ENCODE data around the gene MUC21.
A peak's percentile ranks its signal among the peaks of the same experiment; 100 is the strongest.
"Not testable (repeated sequence)": the region's sequence is repeated elsewhere in the genome, so short reads cannot be mapped to it uniquely, and the experiment has no call there.

MUC21 gene

GRCh38 chr6:30954631-30955366 is 28.7 kb upstream of the MUC21 start:
- Histone ChIP-seq H3K36me3 (ENCODE audit: control insufficient read depth, insufficient read depth, low read length) (no peaks in the 10 kb centered on the region), H3K9ac (ENCODE audit: low read length) (no peak overlapping the region), H3K27me3 (ENCODE audit: control insufficient read depth, insufficient read depth, low read length) (peaks cover 12% of the 10 kb centered on the region), H3K27ac (ENCODE audit: low read depth, low read length) (no peak overlapping the region), H3K4me1 (ENCODE audit: control insufficient read depth, insufficient read depth, low read length) (peaks cover 4% of the 10 kb centered on the region), H3K4me3 (ENCODE audit: low read length) (peak overlapping the region; percentile 60)

GRCh38 chr6:30955367-30956042 is 28.0 kb upstream of the MUC21 start:
- Histone ChIP-seq H3K4me1 (ENCODE audit: control insufficient read depth, insufficient read depth, low read length) (peaks cover 4% of the 10 kb centered on the region), H3K27ac (ENCODE audit: low read depth, low read length) (no peak overlapping the region), H3K27me3 (ENCODE audit: control insufficient read depth, insufficient read depth, low read length) (peaks cover 12% of the 10 kb centered on the region), H3K4me3 (ENCODE audit: low read length) (peak overlapping the region; percentile 60), H3K9ac (ENCODE audit: low read length) (no peak overlapping the region), H3K36me3 (ENCODE audit: control insufficient read depth, insufficient read depth, low read length) (no peaks in the 10 kb centered on the region)

- H3K4me1 ChIP-seq (ENCODE audit: control insufficient read depth, insufficient read depth, low read length) = peaks cover 4% of the 10 kb centered on the region
- no peak overlapping the region for H3K9ac ChIP-seq (ENCODE audit: low read length)
- no peak overlapping the region for H3K27ac ChIP-seq (ENCODE audit: low read depth, low read length)
- H3K4me3 ChIP-seq (ENCODE audit: low read length) = no peak overlapping the region
- no peaks in the 10 kb centered on the region for H3K36me3 ChIP-seq (ENCODE audit: control insufficient read depth, insufficient read depth, low read length)
- peaks cover 9% of the 10 kb centered on the region for H3K27me3 ChIP-seq (ENCODE audit: control insufficient read depth, insufficient read depth, low read length)
Observed at GRCh38 chr6:30957716-30958115, 25.8 kb upstream of the MUC21 start.

GRCh38 chr6:30960907-30961673 is 22.4 kb upstream of the MUC21 start:
- Histone ChIP-seq H3K27ac (ENCODE audit: low read depth, low read length) (no peak overlapping the region), H3K36me3 (ENCODE audit: control insufficient read depth, insufficient read depth, low read length) (no peaks in the 10 kb centered on the region), H3K4me3 (ENCODE audit: low read length) (no peak overlapping the region), H3K27me3 (ENCODE audit: control insufficient read depth, insufficient read depth, low read length) (peaks cover 11% of the 10 kb centered on the region), H3K4me1 (ENCODE audit: control insufficient read depth, insufficient read depth, low read length) (no peaks in the 10 kb centered on the region), H3K9ac (ENCODE audit: low read length) (no peak overlapping the region)

- no peaks in the 10 kb centered on the region for H3K4me1 ChIP-seq (ENCODE audit: control insufficient read depth, insufficient read depth, low read length)
- H3K36me3 ChIP-seq (ENCODE audit: control insufficient read depth, insufficient read depth, low read length) = no peaks in the 10 kb centered on the region
- no peak overlapping the region for H3K27ac ChIP-seq (ENCODE audit: low read depth, low read length)
- no peak overlapping the region for H3K4me3 ChIP-seq (ENCODE audit: low read length)
- H3K27me3 ChIP-seq (ENCODE audit: control insufficient read depth, insufficient read depth, low read length) = peaks cover 5% of the 10 kb centered on the region
- H3K9ac ChIP-seq (ENCODE audit: low read length) = no peak overlapping the region
Observed at GRCh38 chr6:30962716-30963115, 20.8 kb upstream of the MUC21 start.

- no peaks in the 10 kb centered on the region for H3K4me1 ChIP-seq (ENCODE audit: control insufficient read depth, insufficient read depth, low read length)
- H3K9ac ChIP-seq (ENCODE audit: low read length) = no peak overlapping the region
- H3K4me3 ChIP-seq (ENCODE audit: low read length) = no peak overlapping the region
- no peak overlapping the region for H3K27ac ChIP-seq (ENCODE audit: low read depth, low read length)
- H3K36me3 ChIP-seq (ENCODE audit: control insufficient read depth, insufficient read depth, low read length) = no peaks in the 10 kb centered on the region
- peaks cover 3% of the 10 kb centered on the region for H3K27me3 ChIP-seq (ENCODE audit: control insufficient read depth, insufficient read depth, low read length)
Observed at GRCh38 chr6:30963641-30964040, 19.9 kb upstream of the MUC21 start.

GRCh38 chr6:30964075-30964474 is 19.4 kb upstream of the MUC21 start:
- Histone ChIP-seq H3K4me1 (ENCODE audit: control insufficient read depth, insufficient read depth, low read length) (no peaks in the 10 kb centered on the region), H3K4me3 (ENCODE audit: low read length) (no peak overlapping the region), H3K36me3 (ENCODE audit: control insufficient read depth, insufficient read depth, low read length) (no peaks in the 10 kb centered on the region), H3K27ac (ENCODE audit: low read depth, low read length) (no peak overlapping the region), H3K9ac (ENCODE audit: low read length) (no peak overlapping the region), H3K27me3 (ENCODE audit: control insufficient read depth, insufficient read depth, low read length) (peaks cover 3% of the 10 kb centered on the region)

GRCh38 chr6:30965140-30965601 is 18.3 kb upstream of the MUC21 start:
- Histone ChIP-seq H3K4me3 (ENCODE audit: low read length) (no peak overlapping the region), H3K27me3 (ENCODE audit: control insufficient read depth, insufficient read depth, low read length) (peaks cover 3% of the 10 kb centered on the region), H3K4me1 (ENCODE audit: control insufficient read depth, insufficient read depth, low read length) (no peaks in the 10 kb centered on the region), H3K9ac (ENCODE audit: low read length) (no peak overlapping the region), H3K27ac (ENCODE audit: low read depth, low read length) (no peak overlapping the region), H3K36me3 (ENCODE audit: control insufficient read depth, insufficient read depth, low read length) (no peaks in the 10 kb centered on the region)

- no peak overlapping the region for H3K27ac ChIP-seq (ENCODE audit: low read depth, low read length)
- H3K27me3 ChIP-seq (ENCODE audit: control insufficient read depth, insufficient read depth, low read length) = peaks cover 3% of the 10 kb centered on the region
- no peak overlapping the region for H3K4me3 ChIP-seq (ENCODE audit: low read length)
- no peaks in the 10 kb centered on the region for H3K36me3 ChIP-seq (ENCODE audit: control insufficient read depth, insufficient read depth, low read length)
- H3K4me1 ChIP-seq (ENCODE audit: control insufficient read depth, insufficient read depth, low read length) = no peaks in the 10 kb centered on the region
- H3K9ac ChIP-seq (ENCODE audit: low read length) = no peak overlapping the region
Observed at GRCh38 chr6:30966154-30966553, 17.4 kb upstream of the MUC21 start.

GRCh38 chr6:30969171-30969570 is 14.3 kb upstream of the MUC21 start:
- H3K4me3 ChIP-seq (ENCODE audit: low read length); H3K9ac ChIP-seq (ENCODE audit: low read length); H3K36me3 ChIP-seq (ENCODE audit: control insufficient read depth, insufficient read depth, low read length); H3K27me3 ChIP-seq (ENCODE audit: control insufficient read depth, insufficient read depth, low read length); H3K4me1 ChIP-seq (ENCODE audit: control insufficient read depth, insufficient read depth, low read length); H3K27ac ChIP-seq (ENCODE audit: low read depth, low read length): not testable (repeated sequence)

GRCh38 chr6:30970946-30971345 is 12.6 kb upstream of the MUC21 start:
- Histone ChIP-seq H3K4me3 (ENCODE audit: low read length) (no peak overlapping the region), H3K36me3 (ENCODE audit: control insufficient read depth, insufficient read depth, low read length) (no peaks in the 10 kb centered on the region), H3K27ac (ENCODE audit: low read depth, low read length) (no peak overlapping the region), H3K9ac (ENCODE audit: low read length) (no peak overlapping the region), H3K27me3 (ENCODE audit: control insufficient read depth, insufficient read depth, low read length) (peaks cover 3% of the 10 kb centered on the region), H3K4me1 (ENCODE audit: control insufficient read depth, insufficient read depth, low read length) (no peaks in the 10 kb centered on the region)

GRCh38 chr6:30972816-30973215 is 10.7 kb upstream of the MUC21 start:
- Histone ChIP-seq H3K27ac (ENCODE audit: low read depth, low read length) (no peak overlapping the region), H3K36me3 (ENCODE audit: control insufficient read depth, insufficient read depth, low read length) (no peaks in the 10 kb centered on the region), H3K4me1 (ENCODE audit: control insufficient read depth, insufficient read depth, low read length) (no peaks in the 10 kb centered on the region), H3K27me3 (ENCODE audit: control insufficient read depth, insufficient read depth, low read length) (peaks cover 3% of the 10 kb centered on the region), H3K4me3 (ENCODE audit: low read length) (no peak overlapping the region), H3K9ac (ENCODE audit: low read length) (no peak overlapping the region)
